Activated T-cell treated with anti-CD3 and anti-CD28 coated beads for 24 hours (primary cell): ENCODE measurements around the gene NEBL.
"Not testable (repeated sequence)": the region's sequence is repeated elsewhere in the genome, so short reads cannot be mapped to it uniquely, and the experiment has no call there.

Source experiments
- DNase-seq: peaks from one replicate; pipeline ENCODE4 v3.0.0-alpha.2; 2020; ENCODE audit warnings: low read depth

Gene NEBL

GRCh38 chr10:20897146-20897825, at the start of gene NEBL:
Gene NEBL (minus strand): TSS chr10:20897311. CDS start chr10:20897205, 106 bp downstream.
- no peak for DNase-seq

GRCh38 chr10:20945546-20946332, 48.6 kb upstream of the NEBL start:
- no peak for DNase-seq

GRCh38 chr10:20944789-20945502, 47.8 kb upstream of the NEBL start:
- no peak for DNase-seq

- not testable (repeated sequence) for DNase-seq
Measured at GRCh38 chr10:20939414-20939813, 42.3 kb upstream of the NEBL start.

GRCh38 chr10:20936396-20936795, 39.3 kb upstream of the NEBL start:
- no peak for DNase-seq

- no peak for DNase-seq
Measured at GRCh38 chr10:20935931-20936330, 38.8 kb upstream of the NEBL start.

GRCh38 chr10:20935301-20935700, 38.2 kb upstream of the NEBL start:
- DNase-seq: no peak

- no peak for DNase-seq
Measured at GRCh38 chr10:20933705-20934104, 36.6 kb upstream of the NEBL start.

GRCh38 chr10:20932606-20933126, 35.6 kb upstream of the NEBL start:
- no peak for DNase-seq

GRCh38 chr10:20931156-20931795, 34.2 kb upstream of the NEBL start:
- DNase-seq: no peak

- no peak for DNase-seq
Measured at GRCh38 chr10:20927456-20927855, 30.3 kb upstream of the NEBL start.

GRCh38 chr10:20922451-20922850, 25.3 kb upstream of the NEBL start:
- DNase-seq: no peak

GRCh38 chr10:20922033-20922432, 24.9 kb upstream of the NEBL start:
- DNase-seq: no peak

GRCh38 chr10:20920061-20920460, 22.9 kb upstream of the NEBL start:
- no peak for DNase-seq

- DNase-seq: no peak
Measured at GRCh38 chr10:20919481-20919880, 22.4 kb upstream of the NEBL start.

GRCh38 chr10:20916976-20917375, 19.9 kb upstream of the NEBL start:
- no peak for DNase-seq

- DNase-seq: no peak
Measured at GRCh38 chr10:20912969-20913368, 15.9 kb upstream of the NEBL start.

GRCh38 chr10:20911626-20912025, 14.5 kb upstream of the NEBL start:
- no peak for DNase-seq

- DNase-seq: no peak
Measured at GRCh38 chr10:20909801-20910200, 12.7 kb upstream of the NEBL start.

- no peak for DNase-seq
Measured at GRCh38 chr10:20908391-20908790, 11.3 kb upstream of the NEBL start.

GRCh38 chr10:20903635-20904390, 6.7 kb upstream of the NEBL start:
- DNase-seq: no peak
